Liver (tissue), 9 donors: ENCODE measurements around the gene RELL1. TPM values are rescaled to one million over a fixed set of nuclear protein-coding genes. Genes with fewer than 3 reads are reported as not detected.

Experiments used
- DNase-seq: peaks from one replicate; pipeline ENCODE4 v3.0.0-alpha.2; 2017; ENCODE audit warnings: low spot score
- H3K27ac ChIP-seq, 2 donors: one replicate each; pipeline ENCODE4 v1.7.0; 2013; ENCODE audit warnings: inconsistent platforms in 2 of 2, low read length in 2 of 2, control low read depth in 1 of 2, low read depth in 1 of 2, mild to moderate bottlenecking in 1 of 2
- H3K27me3 ChIP-seq, 4 donors: one replicate each; pipeline versions ENCODE4 v1.6.1 to v1.7.0; 2013; ENCODE audit warnings: low read length in 3 of 4, inconsistent platforms in 1 of 4, mild to moderate bottlenecking in 1 of 4, moderate library complexity in 1 of 4; ENCODE audit not compliant: control insufficient read depth in 4 of 4, insufficient read depth in 4 of 4
- H3K36me3 ChIP-seq, 4 donors: one replicate each; pipeline versions ENCODE4 v1.6.1 to v1.7.0; 2013; ENCODE audit warnings: low read length in 3 of 4, mild to moderate bottlenecking in 3 of 4, low read depth in 1 of 4, moderate library complexity in 1 of 4; ENCODE audit not compliant: control insufficient read depth in 4 of 4, insufficient read depth in 3 of 4
- H3K4me1 ChIP-seq, 4 donors: one replicate each; pipeline versions ENCODE4 v1.6.1 to v1.7.0; 2013; ENCODE audit warnings: low read length in 3 of 4, mild to moderate bottlenecking in 3 of 4, moderate library complexity in 1 of 4; ENCODE audit not compliant: control insufficient read depth in 4 of 4, insufficient read depth in 4 of 4
- H3K4me3 ChIP-seq, 3 donors: one replicate each; pipeline versions ENCODE4 v1.6.1 to v1.7.0; 2013; ENCODE audit warnings: low read length in 3 of 3, control low read depth in 1 of 3, low read depth in 1 of 3, mild to moderate bottlenecking in 1 of 3
- H3K9ac ChIP-seq, 2 donors: one replicate each; pipeline ENCODE4 v1.7.0; 2013; ENCODE audit warnings: low read length in 2 of 2, mild to moderate bottlenecking in 2 of 2, moderate library complexity in 2 of 2, control low read depth in 1 of 2, low read depth in 1 of 2
- H3K9me3 ChIP-seq, 4 donors: one replicate each; pipeline versions ENCODE4 v1.6.1 to v1.7.0; 2013; ENCODE audit warnings: low read length in 3 of 4; ENCODE audit not compliant: control insufficient read depth in 4 of 4
- ATF3 ChIP-seq: IDR thresholded peaks from 2 replicates; pipeline ENCODE4 v1.6.1; 2016; ENCODE audit warnings: antibody characterized with exemption
- CTCF ChIP-seq: fragments of 150-350 bp; IDR thresholded peaks from 2 replicates; pipeline ENCODE4 v1.5.1; 2017; ENCODE audit warnings: improper control_type of control experiment, low read depth, low read length; ENCODE audit not compliant: missing input control
- EGR1 ChIP-seq, 2 donors: IDR thresholded peaks; 2 replicates each; pipeline ENCODE4 v1.6.1; 2016 to 2018; ENCODE audit warnings: antibody characterized with exemption in 2 of 2, low read depth in 2 of 2
- FOXA2 ChIP-seq: IDR thresholded peaks from 2 replicates; pipeline ENCODE4 v1.6.1; 2016; ENCODE audit warnings: antibody characterized with exemption
- GABPA ChIP-seq, 2 donors: IDR thresholded peaks in 1 of 2; conservative IDR thresholded peaks in 1 of 2; 2 replicates each; pipeline ENCODE4 v1.6.1; 2016; ENCODE audit warnings: antibody characterized with exemption in 2 of 2, mild to moderate bottlenecking in 1 of 2, moderate library complexity in 1 of 2
- HNF4A ChIP-seq, 2 donors: conservative IDR thresholded peaks; 2 replicates each; pipeline ENCODE4 v1.6.1; 2016; ENCODE audit warnings: antibody characterized with exemption in 2 of 2, mild to moderate bottlenecking in 2 of 2
- HNF4G ChIP-seq: IDR thresholded peaks from 2 replicates; pipeline ENCODE4 v1.6.1; 2016; ENCODE audit warnings: antibody characterized with exemption
- JUND ChIP-seq, 2 donors: IDR thresholded peaks; 2 replicates each; pipeline ENCODE4 v1.6.1; 2016; ENCODE audit warnings: antibody characterized with exemption in 2 of 2
- MAX ChIP-seq: IDR thresholded peaks from 2 replicates; pipeline ENCODE4 v1.6.1; 2016; ENCODE audit warnings: antibody characterized with exemption
- NR2F2 ChIP-seq: IDR thresholded peaks from 2 replicates; pipeline ENCODE4 v1.6.1; 2016; ENCODE audit warnings: antibody characterized with exemption
- RAD21 ChIP-seq, 2 donors: IDR thresholded peaks; 2 replicates each; pipeline ENCODE4 v1.6.1; 2016; ENCODE audit warnings: antibody characterized with exemption in 2 of 2, mild to moderate bottlenecking in 2 of 2
- REST ChIP-seq: IDR thresholded peaks from 2 replicates; pipeline ENCODE4 v1.6.1; 2016; ENCODE audit warnings: antibody characterized with exemption, mild to moderate bottlenecking
- RXRA ChIP-seq, 2 donors: IDR thresholded peaks; 2 replicates each; pipeline ENCODE4 v1.6.1; 2017 to 2018; ENCODE audit warnings: antibody characterized with exemption in 2 of 2, mild to moderate bottlenecking in 1 of 2
- SP1 ChIP-seq: IDR thresholded peaks from 2 replicates; pipeline ENCODE4 v1.6.1; 2018; ENCODE audit warnings: antibody characterized with exemption, mild to moderate bottlenecking
- YY1 ChIP-seq: IDR thresholded peaks from 2 replicates; pipeline ENCODE4 v1.6.1; 2016; ENCODE audit warnings: antibody characterized with exemption, mild to moderate bottlenecking
- ZBTB33 ChIP-seq: IDR thresholded peaks from 2 replicates; pipeline ENCODE4 v1.6.1; 2016; ENCODE audit warnings: antibody characterized with exemption
- WGBS: extraction: QIAGEN DNeasy Blood & Tissue Kit; methylation state at CpG from one replicate; pipeline ENCODE4 v1.1.7; 2013; 5-methylcytosine and 5-hydroxymethylcytosine counted together
- polyA plus RNA-seq, 2 donors: library from polyadenylated mRNA; stranded (reverse) in 1 of 2; unstranded in 1 of 2; fragments of 200-250 nt in 1 of 2; fragments of >200 nt in 1 of 2; fragmentation: Nextera tagmentation in 1 of 2; extraction: Ambion mirVana in 1 of 2; gene quantifications; one replicate each; pipeline versions ENCODE4 v1.2.1 to v1.2.3, GENCODE V29; 2013 to 2015
- total RNA-seq, 2 donors: library from RNA; depleted of rRNA; stranded (reverse); fragments of >200 nt; gene quantifications; one replicate each; pipeline ENCODE4 v1.2.3, GENCODE V29; 2014
- donor health status: healthy.
- donor health status: healthy.
- donor health status: healthy.
- donor health status: healthy.
- donor health status: healthy.

The RELL1 gene
- total and polyA plus RNA-seq, 4 donors: 1.5 to 16.8 (median 7.3) TPM

- H3K9me3 ChIP-seq: no peaks in the 10 kb centered on the region
- H3K27ac ChIP-seq: peak overlapping the region in 1 of 2 donors; percentile 66
These were observed 44.8 kb downstream of the RELL1 start for GRCh38 chr4:37641352-37641751.

More at GRCh38 chr4:37641352-37641751, 44.8 kb downstream of the RELL1 start:
- TF ChIP-seq YY1 (no peak), CTCF (no peak), ATF3 (no peak), RAD21 (IDR thresholded peaks at IDR 0.05) (no peak), RXRA (IDR thresholded peaks at IDR 0.05) (no peak), HNF4G (no peak), JUND (IDR thresholded peaks at IDR 0.05) (no peak), SP1 (no peak), HNF4A (conservative IDR thresholded peaks at IDR 0.05) (no peak), MAX (no peak), GABPA (IDR thresholded peaks at IDR 0.05 in 1 of 2, conservative IDR thresholded peaks at IDR 0.05 in 1 of 2) (no peak), ZBTB33 (no peak), NR2F2 (no peak), EGR1 (IDR thresholded peaks at IDR 0.05; ENCODE audit: low read depth in 2 of 2) (no peak), FOXA2 (no peak), REST (no peak)
- Histone ChIP-seq H3K27me3 (no peaks in the 10 kb centered on the region), H3K4me3 (no peak overlapping the region), H3K4me1 (peaks cover 9 to 43% (median 28%) of the 10 kb centered on the region in 4 donors), H3K9ac (no peak overlapping the region), H3K36me3 (peaks cover 0 to 3% (median 0%) of the 10 kb centered on the region in 4 donors)
- 90% methylated on average over 3 of the region's 3 CpGs for WGBS
- no peak for DNase-seq
